MM.1S (cell line): ENCODE data around the gene MRNIP.

Experiments
- DNase-seq: peaks from one replicate; pipeline ENCODE4 v3.0.0-alpha.2; 2015
- H2AFZ ChIP-seq: fragments of 300-600 bp; sonication (generic); 2 replicates; pipeline ENCODE4 v1.6.0; 2016; ENCODE audit warnings: antibody characterized with exemption, low read length
- H3F3A ChIP-seq: fragments of 300-600 bp; sonication (generic); 2 replicates; pipeline ENCODE4 v1.6.1; 2016; ENCODE audit warnings: mild to moderate bottlenecking, antibody characterized with exemption, low read length, moderate library complexity, mixed read lengths; ENCODE audit not compliant: insufficient read depth
- H3K27ac ChIP-seq: fragments of 300-600 bp; sonication (generic); 2 replicates; pipeline ENCODE4 v1.5.1; 2016; ENCODE audit warnings: mild to moderate bottlenecking, low read length
- H3K27me3 ChIP-seq: fragments of 300-600 bp; sonication (generic); replicated peaks from 2 replicates; pipeline ENCODE4 v1.6.0; 2016; ENCODE audit warnings: low read length; ENCODE audit not compliant: insufficient read depth
- H3K36me3 ChIP-seq: fragments of 300-600 bp; sonication (generic); replicated peaks from 2 replicates; pipeline ENCODE4 v1.6.1; 2016; ENCODE audit warnings: mild to moderate bottlenecking, low read length, mixed read lengths; ENCODE audit not compliant: insufficient read depth
- H3K4me1 ChIP-seq: fragments of 300-600 bp; sonication (generic); 2 replicates; pipeline ENCODE4 v1.6.1; 2016; ENCODE audit warnings: low read length, mixed read lengths
- H3K4me2 ChIP-seq: fragments of 300-600 bp; sonication (generic); 2 replicates; pipeline ENCODE4 v1.6.0; 2016; ENCODE audit warnings: low read depth, low read length
- H3K4me3 ChIP-seq: fragments of 300-600 bp; sonication (generic); 2 replicates; pipeline ENCODE4 v1.5.1; 2016; ENCODE audit warnings: low read length, mixed read lengths
- H3K79me2 ChIP-seq: fragments of 300-600 bp; sonication (generic); 2 replicates; pipeline ENCODE4 v1.6.1; 2016; ENCODE audit warnings: mixed run types, low read length, mixed read lengths
- H3K9ac ChIP-seq: fragments of 300-600 bp; sonication (generic); 2 replicates; pipeline ENCODE4 v1.6.1; 2016; ENCODE audit warnings: low read length, mixed read lengths
- H3K9me2 ChIP-seq: fragments of 300-600 bp; sonication (generic); replicated peaks from 2 replicates; pipeline ENCODE4 v1.6.1; 2016; ENCODE audit warnings: mild to moderate bottlenecking, low read length, mixed read lengths; ENCODE audit not compliant: insufficient read depth
- H3K9me3 ChIP-seq: fragments of 300-600 bp; sonication (generic); replicated peaks from 2 replicates; pipeline ENCODE4 v1.6.1; 2016; ENCODE audit warnings: mild to moderate bottlenecking, low read length, mixed read lengths; ENCODE audit not compliant: insufficient read depth
- H4K20me1 ChIP-seq: fragments of 300-600 bp; sonication (generic); 2 replicates; pipeline ENCODE4 v1.6.1; 2016; ENCODE audit warnings: mild to moderate bottlenecking, low read length, moderate library complexity, mixed read lengths; ENCODE audit not compliant: insufficient read depth
- CTCF ChIP-seq: fragments of 300-600 bp; sonication (generic); IDR thresholded peaks from 2 replicates; pipeline ENCODE4 v1.5.1; 2016; ENCODE audit warnings: antibody characterized with exemption, low read length, mixed read lengths
- EZH2 ChIP-seq: fragments of 300-600 bp; sonication (generic); optimal IDR thresholded peaks from 2 replicates; pipeline ENCODE3; 2017; ENCODE audit warnings: low read depth, mild to moderate bottlenecking, antibody characterized with exemption, low read length, mixed read lengths
- EZH2phosphoT487 ChIP-seq: fragments of 300-600 bp; sonication (generic); IDR thresholded peaks from 2 replicates; pipeline ENCODE4 v1.6.1; 2018; ENCODE audit warnings: antibody characterized with exemption, low read length

MRNIP gene

GRCh38 chr5:179880066-179880650, 21.5 kb upstream of the MRNIP start:
- no peak overlapping the region for H3K27ac ChIP-seq
- no peak overlapping the region for H3K4me2 ChIP-seq
- H2AFZ ChIP-seq = no peak overlapping the region
- no peak overlapping the region for H3K9ac ChIP-seq
- H3F3A ChIP-seq = no peaks in the 10 kb centered on the region
- H3K79me2 ChIP-seq = no peaks in the 10 kb centered on the region
- H3K9me2 ChIP-seq = no peaks in the 10 kb centered on the region
- no peaks in the 10 kb centered on the region for H4K20me1 ChIP-seq
- H3K27me3 ChIP-seq = no peaks in the 10 kb centered on the region
- H3K4me1 ChIP-seq = no peaks in the 10 kb centered on the region
- no peak for TF ChIP-seq CTCF
- no peak for TF ChIP-seq EZH2phosphoT487
- TF ChIP-seq EZH2 = no peak
- H3K4me3 ChIP-seq = no peak overlapping the region
- H3K36me3 ChIP-seq = no peaks in the 10 kb centered on the region
- H3K9me3 ChIP-seq = no peaks in the 10 kb centered on the region
- no peak for DNase-seq

- Histone ChIP-seq H3K9ac (no peak overlapping the region), H3K27me3 (no peaks in the 10 kb centered on the region), H3K79me2 (no peaks in the 10 kb centered on the region), H3K27ac (no peak overlapping the region), H3K9me3 (no peaks in the 10 kb centered on the region), H3K4me3 (no peak overlapping the region), H2AFZ (no peak overlapping the region), H3K9me2 (no peaks in the 10 kb centered on the region), H3K36me3 (no peaks in the 10 kb centered on the region), H3F3A (no peaks in the 10 kb centered on the region), H3K4me1 (no peaks in the 10 kb centered on the region), H3K4me2 (no peak overlapping the region), H4K20me1 (no peaks in the 10 kb centered on the region)
- TF ChIP-seq CTCF (no peak), EZH2phosphoT487 (no peak), EZH2 (no peak)
- no peak for DNase-seq
These were observed 21.0 kb upstream of the MRNIP start for GRCh38 chr5:179879690-179880010.

- no peaks in the 10 kb centered on the region for H3K27me3 ChIP-seq
- DNase-seq = no peak
- H3K9ac ChIP-seq = no peak overlapping the region
- no peak overlapping the region for H3K4me3 ChIP-seq
- H4K20me1 ChIP-seq = no peaks in the 10 kb centered on the region
- TF ChIP-seq EZH2 = no peak
- no peak for TF ChIP-seq CTCF
- TF ChIP-seq EZH2phosphoT487 = no peak
- no peaks in the 10 kb centered on the region for H3K4me1 ChIP-seq
- no peak overlapping the region for H3K4me2 ChIP-seq
- no peaks in the 10 kb centered on the region for H3F3A ChIP-seq
- H3K9me3 ChIP-seq = no peaks in the 10 kb centered on the region
- H3K36me3 ChIP-seq = no peaks in the 10 kb centered on the region
- H3K79me2 ChIP-seq = no peaks in the 10 kb centered on the region
- no peaks in the 10 kb centered on the region for H3K9me2 ChIP-seq
- H2AFZ ChIP-seq = no peak overlapping the region
- H3K27ac ChIP-seq = no peak overlapping the region
These were observed 20.5 kb upstream of the MRNIP start for GRCh38 chr5:179879003-179879689.
